Neural progenitor cell (in vitro differentiated cells): ENCODE measurements around the gene NOTCH4. TPM values are rescaled to one million over a fixed set of nuclear protein-coding genes. Genes with fewer than 3 reads are reported as not detected.
A peak's percentile ranks its signal among the peaks of the same experiment; 100 is the strongest.
"Not testable (repeated sequence)": the region's sequence is repeated elsewhere in the genome, so short reads cannot be mapped to it uniquely, and the experiment has no call there.

Experiments used
- DNase-seq: peaks from one replicate; pipeline ENCODE4 v3.0.0-alpha.2; 2016; ENCODE audit warnings: low spot score
- H2AFZ ChIP-seq: fragments of 200-600 bp; sonication (generic); replicated peaks from 2 replicates; pipeline ENCODE4 v1.6.1; 2016; ENCODE audit warnings: antibody characterized with exemption
- H3F3A ChIP-seq: fragments of 200-600 bp; sonication (generic); 2 replicates; pipeline ENCODE4 v1.6.1; 2016; ENCODE audit warnings: antibody characterized with exemption, low read depth
- H3K27ac ChIP-seq: fragments of 200-600 bp; sonication (generic); 2 replicates; pipeline ENCODE4 v1.5.1; 2016; ENCODE audit warnings: mild to moderate bottlenecking
- H3K27me3 ChIP-seq: fragments of 200-600 bp; sonication (generic); 2 replicates; pipeline ENCODE4 v1.6.1; 2016; ENCODE audit warnings: mild to moderate bottlenecking, moderate library complexity
- H3K36me3 ChIP-seq: fragments of 200-600 bp; sonication (generic); 2 replicates; pipeline ENCODE4 v1.5.1; 2016
- H3K4me1 ChIP-seq: fragments of 200-600 bp; sonication (generic); 2 replicates; pipeline ENCODE4 v1.6.1; 2016; ENCODE audit warnings: mixed run types
- H3K4me2 ChIP-seq: fragments of 200-600 bp; sonication (generic); 2 replicates; pipeline ENCODE4 v1.6.1; 2016
- H3K4me3 ChIP-seq: fragments of 200-600 bp; sonication (generic); 2 replicates; pipeline ENCODE4 v1.5.1; 2016
- H3K79me2 ChIP-seq: fragments of 200-600 bp; sonication (generic); 2 replicates; pipeline ENCODE4 v1.6.1; 2016; ENCODE audit warnings: low read depth
- H3K9ac ChIP-seq: fragments of 200-600 bp; sonication (generic); 2 replicates; pipeline ENCODE4 v1.6.1; 2016
- H3K9me3 ChIP-seq: fragments of 200-600 bp; sonication (generic); 2 replicates; pipeline ENCODE4 v1.5.1; 2016; ENCODE audit warnings: low read depth
- H4K20me1 ChIP-seq: fragments of 200-600 bp; sonication (generic); 2 replicates; pipeline ENCODE4 v1.6.1; 2016; ENCODE audit warnings: low read depth
- H3K27ac Mint-ChIP-seq: 3 replicates; pipeline ENCODE4 v1.8.0; 2021; ENCODE audit warnings: mixed read lengths
- H3K27me3 Mint-ChIP-seq: 2 replicates; pipeline ENCODE4 v1.8.0; 2022; ENCODE audit warnings: low read depth, mild to moderate bottlenecking, inconsistent platforms, moderate library complexity, mixed read lengths; ENCODE audit not compliant: insufficient read depth
- H3K36me3 Mint-ChIP-seq: 3 replicates; pipeline ENCODE4 v1.8.0; 2021; ENCODE audit warnings: mixed read lengths
- H3K4me1 Mint-ChIP-seq: 3 replicates; pipeline ENCODE4 v1.8.0; 2021; ENCODE audit warnings: mixed read lengths
- H3K4me3 Mint-ChIP-seq: 3 replicates; pipeline ENCODE4 v1.8.0; 2021; ENCODE audit warnings: mild to moderate bottlenecking, moderate library complexity, mixed read lengths
- H3K9me3 Mint-ChIP-seq: 3 replicates; pipeline ENCODE4 v1.8.0; 2020; ENCODE audit warnings: mixed read lengths
- EZH2 ChIP-seq: fragments of 200-600 bp; sonication (generic); IDR thresholded peaks from 2 replicates; pipeline ENCODE4 v1.6.1; 2017; ENCODE audit warnings: antibody characterized with exemption, mild to moderate bottlenecking, moderate library complexity
- EZH2phosphoT487 ChIP-seq: fragments of 200-600 bp; sonication (generic); IDR thresholded peaks from 2 replicates; pipeline ENCODE4 v1.6.1; 2017; ENCODE audit warnings: antibody characterized with exemption
- total RNA-seq: library from RNA; depleted of rRNA; stranded (reverse); fragments of >200 nt; gene quantifications from 2 replicates; pipeline ENCODE4 v1.2.3, GENCODE V29; 2015; ENCODE audit warnings: low replicate concordance
- TF ChIP-seq, protein P1 (sequence below): fragments of 200-600 bp; sonication (generic); IDR thresholded peaks from 2 replicates; pipeline ENCODE4 v1.5.1; 2017; ENCODE audit warnings: antibody characterized with exemption, mild to moderate bottlenecking

NOTCH4 gene
- total RNA-seq, 1 donor from 2014 or later = 3.2 TPM

DNA sequence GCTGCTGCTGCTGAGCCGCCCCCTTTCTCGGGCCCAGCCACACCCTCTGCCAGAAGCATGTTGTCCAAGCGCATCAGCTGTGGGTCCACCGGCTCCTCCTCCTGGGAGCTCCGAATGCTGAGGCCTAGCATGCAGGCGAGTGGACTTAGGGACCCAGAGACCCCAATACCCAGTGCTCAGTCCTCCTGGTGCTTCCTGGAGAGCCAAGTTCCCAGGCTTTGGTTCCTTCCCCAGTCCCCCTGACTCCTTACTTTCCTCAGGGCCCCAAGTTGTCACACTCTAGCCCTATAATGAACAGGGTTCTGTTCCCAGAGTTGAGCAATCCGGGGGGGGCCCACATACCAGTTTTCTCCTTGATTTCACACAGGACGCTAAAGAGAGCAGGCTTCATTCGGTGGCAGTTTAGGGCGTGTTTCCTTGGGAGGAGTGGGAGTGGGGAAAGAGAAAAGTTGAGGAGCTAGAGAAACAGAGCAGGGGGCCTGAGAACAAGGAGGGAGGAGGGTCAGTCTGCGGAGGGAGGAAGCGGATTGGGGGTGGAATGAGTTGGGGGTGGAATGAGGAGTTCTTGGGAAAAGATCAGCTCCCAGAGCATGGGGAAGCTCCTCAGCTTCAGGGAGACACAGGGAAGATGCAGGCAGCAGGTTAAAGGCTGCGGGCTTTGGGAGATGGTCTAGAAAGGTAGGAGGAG, 35.3 kb downstream of the NOTCH4 start:
- H3K27ac Mint-ChIP-seq = peak overlapping the region; percentile 96
- Histone ChIP-seq H3K9me3 (no peaks in the 10 kb centered on the region), H3K4me2 (peak overlapping the region; percentile 99), H3K9ac (peak overlapping the region; percentile 59), H4K20me1 (peaks cover 27% of the 10 kb centered on the region), H2AFZ (no peak overlapping the region), H3F3A (peaks cover 46% of the 10 kb centered on the region), H3K27ac (peak overlapping the region; percentile 66), H3K27me3 (no peaks in the 10 kb centered on the region), H3K79me2 (peaks cover 36% of the 10 kb centered on the region), H3K4me3 (peak overlapping the region; percentile 88), H3K4me1 (peaks cover 20% of the 10 kb centered on the region), H3K36me3 (no peaks in the 10 kb centered on the region)
- TF ChIP-seq, protein P1, sequence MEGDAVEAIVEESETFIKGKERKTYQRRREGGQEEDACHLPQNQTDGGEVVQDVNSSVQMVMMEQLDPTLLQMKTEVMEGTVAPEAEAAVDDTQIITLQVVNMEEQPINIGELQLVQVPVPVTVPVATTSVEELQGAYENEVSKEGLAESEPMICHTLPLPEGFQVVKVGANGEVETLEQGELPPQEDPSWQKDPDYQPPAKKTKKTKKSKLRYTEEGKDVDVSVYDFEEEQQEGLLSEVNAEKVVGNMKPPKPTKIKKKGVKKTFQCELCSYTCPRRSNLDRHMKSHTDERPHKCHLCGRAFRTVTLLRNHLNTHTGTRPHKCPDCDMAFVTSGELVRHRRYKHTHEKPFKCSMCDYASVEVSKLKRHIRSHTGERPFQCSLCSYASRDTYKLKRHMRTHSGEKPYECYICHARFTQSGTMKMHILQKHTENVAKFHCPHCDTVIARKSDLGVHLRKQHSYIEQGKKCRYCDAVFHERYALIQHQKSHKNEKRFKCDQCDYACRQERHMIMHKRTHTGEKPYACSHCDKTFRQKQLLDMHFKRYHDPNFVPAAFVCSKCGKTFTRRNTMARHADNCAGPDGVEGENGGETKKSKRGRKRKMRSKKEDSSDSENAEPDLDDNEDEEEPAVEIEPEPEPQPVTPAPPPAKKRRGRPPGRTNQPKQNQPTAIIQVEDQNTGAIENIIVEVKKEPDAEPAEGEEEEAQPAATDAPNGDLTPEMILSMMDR = no peak
- TF ChIP-seq EZH2phosphoT487 (no peak), EZH2 (no peak)
- no peaks in the 10 kb centered on the region for H3K9me3 Mint-ChIP-seq
- peaks cover 58% of the 10 kb centered on the region for H3K4me1 Mint-ChIP-seq
- DNase-seq = no peak
- H3K36me3 Mint-ChIP-seq = peaks cover 13% of the 10 kb centered on the region
- H3K4me3 Mint-ChIP-seq = peak overlapping the region; percentile 93
- peaks cover 10% of the 10 kb centered on the region for H3K27me3 Mint-ChIP-seq

DNA sequence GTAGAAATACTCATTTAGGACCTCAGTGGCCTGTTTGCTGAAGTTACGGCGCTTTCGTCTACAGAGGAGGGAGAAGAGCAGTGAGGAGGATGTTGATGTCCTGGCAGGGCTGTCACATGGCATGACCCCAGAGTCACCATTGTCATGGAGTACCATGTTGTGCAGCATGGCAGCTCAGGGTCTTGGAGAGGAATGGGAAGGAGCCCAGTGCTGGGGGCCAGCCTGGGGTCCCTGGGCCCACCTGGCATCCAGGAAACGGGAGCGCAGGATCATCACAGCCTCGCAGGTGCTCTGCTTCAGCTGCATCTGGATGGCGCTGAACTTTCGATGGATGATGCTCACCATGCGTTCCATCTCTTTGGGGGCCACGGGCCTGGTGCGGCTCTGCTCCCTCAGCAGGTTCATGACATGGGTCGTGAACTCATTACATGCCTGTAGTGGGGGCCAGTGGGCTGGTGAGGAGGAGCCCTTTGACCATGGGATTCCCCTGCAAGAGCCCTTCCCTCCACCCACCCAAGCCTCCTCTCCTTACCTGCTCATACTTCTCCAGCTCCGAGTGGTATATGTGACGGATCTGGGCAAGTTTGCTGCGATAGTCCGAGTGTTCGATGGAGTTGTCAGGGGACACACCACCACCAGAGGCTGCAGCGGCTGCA, 36.0 kb downstream of the NOTCH4 start:
- not testable (repeated sequence) for H3K9me3 Mint-ChIP-seq, H3K27ac ChIP-seq, H3K36me3 ChIP-seq, DNase-seq, H3K27me3 ChIP-seq, H3K9me3 ChIP-seq, H3K27ac Mint-ChIP-seq, H2AFZ ChIP-seq
- Histone ChIP-seq H3K79me2 (peaks cover 36% of the 10 kb centered on the region), H3K9ac (peak overlapping the region; percentile 59), H3K4me1 (peaks cover 18% of the 10 kb centered on the region), H3K4me2 (peak overlapping the region; percentile 99), H4K20me1 (peaks cover 27% of the 10 kb centered on the region), H3K4me3 (peak overlapping the region; percentile 88), H3F3A (peaks cover 50% of the 10 kb centered on the region)
- peaks cover 14% of the 10 kb centered on the region for H3K36me3 Mint-ChIP-seq
- H3K4me3 Mint-ChIP-seq = peak overlapping the region; percentile 93
- H3K27me3 Mint-ChIP-seq = peaks cover 10% of the 10 kb centered on the region
- peaks cover 55% of the 10 kb centered on the region for H3K4me1 Mint-ChIP-seq

DNA sequence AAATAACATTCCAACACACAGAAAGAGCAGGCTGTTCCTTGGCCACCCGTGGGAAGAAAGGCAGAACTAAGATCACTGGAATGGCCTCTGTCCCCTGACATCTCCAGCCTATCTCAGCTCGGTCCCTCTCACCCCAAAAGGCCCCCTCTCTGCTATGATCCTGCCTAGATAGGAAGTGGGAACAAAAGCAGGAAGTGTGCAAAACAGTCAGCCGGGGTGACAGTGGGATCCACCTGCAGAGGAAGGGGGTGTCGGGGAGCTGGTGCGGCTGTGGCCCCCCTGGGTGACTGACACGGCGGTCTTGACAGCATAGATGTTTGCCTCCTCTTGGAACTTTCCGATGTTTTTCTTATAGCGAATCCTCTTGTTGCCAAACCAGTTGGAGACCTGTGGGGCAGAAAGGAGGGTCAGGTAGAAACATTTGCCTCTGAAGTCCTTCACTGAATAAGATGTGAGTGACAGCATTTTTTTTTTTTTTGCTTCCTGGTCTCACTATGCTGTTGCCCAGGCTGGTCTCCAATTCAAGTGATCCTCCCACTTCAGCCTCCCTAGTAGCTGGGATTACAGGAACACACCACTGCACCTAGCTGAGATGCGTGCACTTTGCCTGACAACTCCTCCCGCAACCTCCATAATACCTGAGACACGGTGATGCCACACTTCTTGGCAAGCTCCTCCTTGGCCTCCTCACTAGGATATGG, 36.7 kb downstream of the NOTCH4 start:
- Histone ChIP-seq H3K4me2 (no peak overlapping the region), H3K36me3 (no peaks in the 10 kb centered on the region), H3F3A (peaks cover 50% of the 10 kb centered on the region), H3K9ac (no peak overlapping the region), H3K4me1 (peaks cover 11% of the 10 kb centered on the region), H2AFZ (no peak overlapping the region), H3K79me2 (peaks cover 36% of the 10 kb centered on the region), H3K27me3 (no peaks in the 10 kb centered on the region), H3K27ac (no peak overlapping the region), H3K4me3 (no peak overlapping the region), H4K20me1 (peaks cover 27% of the 10 kb centered on the region), H3K9me3 (no peaks in the 10 kb centered on the region)
- Mint-ChIP-seq H3K27ac (no peak overlapping the region), H3K4me1 (peaks cover 51% of the 10 kb centered on the region), H3K36me3 (peaks cover 14% of the 10 kb centered on the region), H3K9me3 (no peaks in the 10 kb centered on the region), H3K4me3 (peak overlapping the region; percentile 78), H3K27me3 (peaks cover 10% of the 10 kb centered on the region)
- DNase-seq = no peak
- TF ChIP-seq EZH2phosphoT487 = no peak
- TF ChIP-seq, protein P1 = no peak
- no peak for TF ChIP-seq EZH2

DNA sequence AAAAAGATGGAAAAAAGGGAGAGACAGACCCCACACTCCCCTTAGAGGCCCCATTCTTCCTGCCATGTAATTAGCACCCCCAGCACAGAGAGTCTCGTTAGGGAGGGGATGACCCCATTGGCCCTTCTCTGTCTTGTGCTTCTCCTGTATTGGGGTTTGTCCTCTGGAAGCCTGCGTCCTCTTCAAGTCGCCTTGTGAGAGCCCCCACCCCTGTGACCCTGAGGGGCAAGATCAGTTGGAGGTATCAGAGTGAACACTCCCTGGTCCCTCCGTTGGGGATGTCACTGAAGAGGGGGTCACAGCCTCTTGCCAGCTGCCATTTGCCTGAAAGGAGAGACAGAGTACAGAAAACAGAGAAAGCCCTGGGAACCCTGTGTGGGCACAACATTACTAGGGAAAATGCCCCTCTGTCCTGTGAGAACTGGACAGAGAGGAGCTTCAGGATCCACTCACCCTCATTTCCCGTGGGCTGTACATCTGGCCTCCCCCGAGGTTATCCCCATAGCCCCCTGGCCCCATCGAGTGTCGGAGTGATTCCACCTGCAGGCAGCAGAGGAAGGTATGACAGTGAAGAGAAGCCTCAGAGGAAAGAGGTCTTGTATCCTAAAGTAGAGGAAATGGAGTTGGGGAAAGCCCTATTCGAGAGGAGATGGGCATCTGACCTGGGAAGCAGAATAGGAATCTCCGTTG, 37.6 kb downstream of the NOTCH4 start:
- not testable (repeated sequence) for H3K9ac ChIP-seq, H3K27me3 ChIP-seq, H3K27ac ChIP-seq, H3K4me3 ChIP-seq, H2AFZ ChIP-seq, H3K4me1 ChIP-seq, H3K27ac Mint-ChIP-seq, H3K36me3 ChIP-seq, H3K9me3 ChIP-seq, DNase-seq, H3K9me3 Mint-ChIP-seq
- peak overlapping the region; percentile 22 for H3K4me2 ChIP-seq
- Mint-ChIP-seq H3K27me3 (peaks cover 10% of the 10 kb centered on the region), H3K4me1 (peaks cover 44% of the 10 kb centered on the region), H3K4me3 (peak overlapping the region; percentile 78), H3K36me3 (peaks cover 14% of the 10 kb centered on the region)
- H4K20me1 ChIP-seq = peaks cover 27% of the 10 kb centered on the region
- peaks cover 50% of the 10 kb centered on the region for H3F3A ChIP-seq
- H3K79me2 ChIP-seq = peaks cover 35% of the 10 kb centered on the region

DNA sequence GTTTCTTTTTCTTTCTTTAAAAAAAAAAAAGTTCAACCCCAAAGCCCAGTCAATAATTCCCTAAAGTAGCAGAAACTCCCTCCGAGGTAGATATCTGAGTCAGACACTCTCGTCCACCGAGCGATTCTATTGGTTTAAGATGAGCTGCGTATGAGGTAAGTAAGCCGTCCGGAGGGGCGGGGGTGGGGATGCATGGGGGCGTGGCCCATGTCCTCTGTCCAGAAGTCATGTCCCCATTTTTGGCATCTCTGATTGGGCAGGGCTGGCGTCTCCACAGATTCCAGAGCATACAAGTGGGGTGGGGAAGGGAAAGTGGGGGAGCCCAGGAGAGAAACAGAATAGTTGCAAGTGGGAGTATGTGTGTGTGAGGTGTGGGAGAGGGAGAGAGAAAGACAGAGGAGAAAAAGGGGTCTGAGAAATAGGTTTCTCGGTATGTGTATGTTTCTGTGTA, 38.2 kb downstream of the NOTCH4 start:
- H3K4me1 ChIP-seq, H2AFZ ChIP-seq, H3K9me3 ChIP-seq, H3K9ac ChIP-seq, H3K27me3 ChIP-seq, H3K27ac ChIP-seq, H3K9me3 Mint-ChIP-seq, H3K36me3 ChIP-seq, H3K27ac Mint-ChIP-seq: not testable (repeated sequence)
- Histone ChIP-seq H3K79me2 (peaks cover 29% of the 10 kb centered on the region), H3K4me2 (peak overlapping the region; percentile 49), H4K20me1 (peaks cover 27% of the 10 kb centered on the region), H3F3A (peaks cover 44% of the 10 kb centered on the region), H3K4me3 (peak overlapping the region; percentile 25)
- peaks cover 16% of the 10 kb centered on the region for H3K36me3 Mint-ChIP-seq
- H3K4me1 Mint-ChIP-seq = peaks cover 40% of the 10 kb centered on the region
- DNase-seq = peak; percentile 86
- peaks cover 12% of the 10 kb centered on the region for H3K27me3 Mint-ChIP-seq
- peak overlapping the region; percentile 42 for H3K4me3 Mint-ChIP-seq
